Measurements from ENCODE around the gene FYN. TPM values are rescaled to one million over a fixed set of nuclear protein-coding genes. Genes with fewer than 3 reads are reported as not detected.
"Not testable (repeated sequence)": the region's sequence is repeated elsewhere in the genome, so short reads cannot be mapped to it uniquely, and the experiment has no call there.

Gene FYN
- not detected in 2 replicates for total RNA-seq (2014; rRNA removed; shearing (Covaris generic))

DNA sequence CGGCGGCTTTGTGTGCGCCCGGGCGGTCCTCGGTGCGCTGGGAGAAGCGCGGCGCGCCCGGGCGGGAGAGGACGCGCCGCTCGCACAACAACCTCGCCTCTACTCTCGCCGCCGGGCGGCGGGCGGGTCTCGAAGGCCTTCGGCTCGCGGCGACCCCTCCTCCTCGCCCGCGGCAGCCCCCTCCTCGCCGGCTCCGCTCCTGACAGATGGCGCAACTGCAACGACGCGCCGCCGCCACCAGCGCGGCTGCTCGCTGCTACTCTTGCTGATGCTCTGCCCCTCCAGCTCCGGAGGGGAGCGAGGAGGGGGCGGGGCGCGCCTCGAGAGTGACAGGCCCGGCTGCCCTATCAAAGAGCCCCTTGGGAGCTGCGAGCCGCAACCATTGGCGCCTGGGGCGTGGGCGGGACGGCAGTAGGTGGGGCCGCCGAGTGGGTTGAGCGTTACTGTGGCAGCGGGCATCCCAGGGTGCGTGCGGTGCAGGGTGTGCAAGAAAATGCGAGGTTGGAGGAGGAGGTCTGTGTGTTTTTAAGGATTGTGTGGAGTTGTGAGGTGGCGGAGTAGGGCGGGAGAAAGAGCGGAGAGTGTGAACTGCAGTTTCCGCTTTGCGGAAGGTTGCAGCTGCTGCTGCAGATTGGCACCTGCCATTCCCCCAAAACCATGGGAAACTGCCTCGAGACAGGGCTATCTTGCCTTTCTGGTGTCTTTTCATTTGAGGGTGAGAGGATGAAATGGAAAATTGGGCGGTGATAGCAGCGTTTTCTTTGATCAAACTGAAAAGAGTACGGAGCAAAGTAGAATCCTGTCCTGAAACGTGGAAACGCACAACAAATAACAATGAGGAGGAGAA, at the start of gene FYN:
TSS of gene FYN (minus strand) at position 275 of the 847 bp plus-strand sequence. CDS start 153,401 bp downstream, outside the sequence.
- peak; percentile 98 for DNase-seq (ENCODE audit: low spot score)
- in situ Hi-C loops (cut with HindIII; ENCODE audit: low sequenced_read_pairs), result no loop called here

DNA sequence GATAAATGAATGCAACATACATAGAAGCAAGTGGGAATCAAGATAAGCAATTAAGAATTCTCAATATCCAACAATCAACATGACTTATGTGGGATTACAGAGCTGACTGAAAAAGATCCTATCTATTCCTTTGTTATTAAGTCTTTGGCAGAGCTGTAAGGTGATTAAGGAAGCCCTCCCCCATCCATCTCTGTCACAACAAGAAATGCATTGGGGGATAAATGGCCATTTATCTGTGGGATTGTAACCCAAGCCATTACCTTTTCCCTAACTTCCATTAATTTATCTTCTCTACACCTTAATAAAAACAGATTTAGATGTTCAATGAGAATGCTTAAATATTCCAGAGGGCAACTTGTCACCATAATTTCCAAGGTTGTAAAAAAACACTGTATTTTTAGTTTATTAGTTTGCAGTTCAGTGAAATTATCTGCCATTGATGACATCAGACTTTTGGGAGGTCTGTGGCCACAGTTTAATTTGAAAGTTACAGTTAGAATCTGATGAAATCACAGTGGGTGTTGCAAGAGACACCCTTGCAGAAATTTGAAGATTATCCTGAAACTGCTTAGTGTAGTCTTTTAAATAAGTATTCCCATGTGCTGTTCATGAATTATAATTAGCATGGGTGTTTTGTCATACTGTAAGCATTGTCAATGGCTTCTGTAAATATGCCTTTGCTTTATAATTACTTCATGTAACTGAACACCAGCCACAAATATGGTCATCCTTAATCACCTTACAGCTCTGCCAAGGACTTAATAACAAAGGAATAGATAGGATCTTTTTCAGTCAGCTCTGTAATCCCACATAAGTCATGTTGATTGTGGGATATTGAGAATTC, 49.4 kb upstream of the FYN start:
- in situ Hi-C loops (cut with HindIII; ENCODE audit: low sequenced_read_pairs), result no loop called here

DNA sequence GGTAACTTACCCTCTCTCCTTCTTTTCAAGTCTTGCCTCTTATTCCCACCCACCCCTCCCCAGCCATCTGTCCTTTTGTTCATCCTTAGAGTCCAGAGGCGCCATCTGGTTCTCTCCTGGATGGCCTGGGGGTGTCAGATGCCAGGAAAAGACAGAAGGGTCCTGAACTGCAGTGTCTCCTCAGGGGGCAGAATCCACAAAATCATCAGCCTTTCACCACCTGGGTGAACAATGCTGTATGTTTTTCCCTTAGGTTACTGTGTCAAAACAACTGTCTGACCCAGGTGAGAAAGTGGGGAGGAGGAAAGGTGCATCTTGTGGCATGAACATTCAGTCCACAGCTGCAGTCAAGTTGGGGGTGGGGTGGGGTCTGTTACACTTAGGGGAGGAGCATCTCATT, 47.9 kb upstream of the FYN start:
- in situ Hi-C loops (cut with HindIII; ENCODE audit: low sequenced_read_pairs), result no loop called here
- DNase-seq (ENCODE audit: low spot score), result no peak

More for the DNA sequence above, 49.4 kb upstream of the FYN start:
- no peak for DNase-seq (ENCODE audit: low spot score)

DNA sequence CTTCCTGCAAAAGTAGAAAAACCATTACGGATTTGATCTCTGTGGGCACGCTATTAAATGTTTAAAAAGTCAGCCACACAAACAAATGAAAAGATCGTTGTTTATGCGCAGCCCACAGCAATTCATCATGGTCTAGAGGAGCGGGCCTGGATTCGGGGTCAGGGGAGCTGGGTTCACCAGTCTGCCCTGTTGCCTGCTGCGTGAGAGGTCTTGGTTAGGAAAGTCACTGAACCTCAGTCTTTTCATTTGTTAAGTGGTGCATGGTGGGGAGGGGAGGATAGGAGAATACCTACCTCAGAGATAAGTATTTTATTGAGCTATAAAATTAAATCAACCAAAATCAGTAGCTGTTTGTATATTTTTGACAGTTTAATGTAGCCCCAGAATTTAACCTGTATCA, 47.3 kb upstream of the FYN start:
- DNase-seq (ENCODE audit: low spot score), result no peak
- in situ Hi-C loops (cut with HindIII; ENCODE audit: low sequenced_read_pairs), result no loop called here

DNA sequence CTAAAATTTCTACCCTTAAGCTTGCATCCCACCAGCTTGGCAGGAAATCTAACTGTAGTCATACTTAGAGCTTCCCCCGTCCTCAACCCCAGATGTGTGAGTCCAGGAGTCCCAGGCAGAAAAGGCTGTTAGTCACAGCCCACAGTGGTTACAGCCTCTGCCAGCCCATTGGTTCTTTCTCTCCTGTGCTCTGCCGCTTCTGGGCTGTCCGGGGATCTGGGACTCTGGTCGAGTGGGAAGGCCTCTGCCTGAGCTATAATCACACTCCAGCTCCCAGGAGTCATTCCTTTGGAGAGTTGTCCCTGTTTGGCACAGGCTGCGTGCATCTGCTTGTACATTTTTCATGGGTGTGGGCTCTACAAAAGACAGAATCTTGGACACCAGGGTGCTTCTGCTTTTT, 45.6 kb upstream of the FYN start:
- in situ Hi-C loops (cut with HindIII; ENCODE audit: low sequenced_read_pairs), result no loop called here
- DNase-seq (ENCODE audit: low spot score), result no peak

DNA sequence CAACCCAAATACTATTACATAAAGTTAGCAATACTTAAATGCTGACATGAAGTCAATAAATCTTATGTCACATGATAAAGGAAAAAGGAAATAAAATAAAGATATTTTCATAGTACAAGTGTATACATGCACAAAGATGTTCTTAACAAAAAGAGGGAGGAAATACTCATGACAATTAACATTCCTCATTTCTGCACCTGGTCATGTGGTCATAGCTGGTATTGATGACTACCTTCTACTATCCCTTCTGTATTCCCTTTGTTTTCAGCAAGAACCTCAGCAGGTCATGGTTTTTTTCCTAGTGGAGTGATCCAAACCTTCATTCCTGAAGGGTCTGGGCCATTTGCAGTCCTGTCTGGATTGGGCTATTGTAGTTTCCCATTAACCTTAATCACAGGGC, 43.5 kb upstream of the FYN start:
- DNase-seq (ENCODE audit: low spot score), result no peak
- in situ Hi-C loops (cut with HindIII; ENCODE audit: low sequenced_read_pairs), result no loop called here

DNA sequence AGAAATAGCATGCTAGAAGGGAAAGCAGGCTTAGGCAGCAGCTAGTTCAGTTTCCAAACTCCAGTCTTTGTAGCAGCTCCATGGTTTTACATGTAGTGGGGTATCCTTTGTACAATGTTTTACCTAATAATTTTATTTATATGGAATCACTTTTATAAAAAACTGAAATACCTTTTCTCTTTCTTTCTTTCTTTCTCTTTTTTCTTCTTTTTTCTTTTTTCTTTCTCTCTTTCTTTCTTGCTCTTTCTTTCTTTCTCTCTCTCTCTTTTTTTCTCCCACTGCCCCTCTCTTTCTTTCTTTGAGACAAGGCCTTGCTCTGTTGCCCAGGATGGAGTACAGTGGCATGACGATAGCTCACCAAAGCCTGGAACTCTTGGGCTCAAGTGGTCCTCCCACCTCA, 41.4 kb upstream of the FYN start:
- in situ Hi-C loops (cut with HindIII; ENCODE audit: low sequenced_read_pairs), result no loop called here
- DNase-seq (ENCODE audit: low spot score), result no peak

DNA sequence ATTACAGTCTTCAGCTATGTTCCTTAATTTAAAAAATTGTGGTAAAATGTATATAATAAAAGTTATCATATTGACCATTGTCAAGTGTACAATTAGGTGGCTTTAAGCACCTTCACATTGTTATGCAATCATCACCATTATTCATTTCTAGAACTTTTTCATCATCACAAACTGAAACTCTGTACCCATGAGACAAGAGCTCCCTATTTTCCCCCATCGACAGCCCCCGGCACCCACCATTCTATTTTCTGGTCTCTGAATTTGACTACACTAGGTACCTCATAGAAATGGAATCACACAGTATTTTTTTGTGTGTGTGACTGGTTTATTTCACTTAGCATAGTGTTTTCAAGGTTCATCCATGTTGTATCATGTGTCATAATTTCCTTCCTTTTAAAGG, 39.7 kb upstream of the FYN start:
- no peak for DNase-seq (ENCODE audit: low spot score)
- in situ Hi-C loops (cut with HindIII; ENCODE audit: low sequenced_read_pairs), result no loop called here

DNA sequence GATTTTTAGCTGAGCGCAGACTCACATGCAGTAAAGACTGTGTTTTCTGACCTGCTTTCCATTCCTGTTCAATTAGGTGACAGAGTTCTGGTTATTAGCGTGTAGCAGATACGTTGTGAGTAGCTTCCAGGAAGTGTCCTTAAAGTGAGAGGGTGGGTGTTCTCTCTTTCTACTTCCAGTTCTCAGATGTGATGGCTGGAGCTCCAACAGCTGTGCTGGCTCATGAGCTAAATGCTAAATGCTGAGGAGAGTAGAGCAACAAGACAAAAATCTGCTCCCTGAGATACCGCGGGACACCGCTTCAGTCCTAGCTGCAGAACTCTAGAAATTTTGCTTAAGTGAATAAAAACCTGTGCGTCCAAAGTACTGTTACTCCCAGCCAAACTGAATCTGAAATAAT, 38.2 kb upstream of the FYN start:
- in situ Hi-C loops (cut with HindIII; ENCODE audit: low sequenced_read_pairs), result no loop called here
- DNase-seq (ENCODE audit: low spot score), result no peak

DNA sequence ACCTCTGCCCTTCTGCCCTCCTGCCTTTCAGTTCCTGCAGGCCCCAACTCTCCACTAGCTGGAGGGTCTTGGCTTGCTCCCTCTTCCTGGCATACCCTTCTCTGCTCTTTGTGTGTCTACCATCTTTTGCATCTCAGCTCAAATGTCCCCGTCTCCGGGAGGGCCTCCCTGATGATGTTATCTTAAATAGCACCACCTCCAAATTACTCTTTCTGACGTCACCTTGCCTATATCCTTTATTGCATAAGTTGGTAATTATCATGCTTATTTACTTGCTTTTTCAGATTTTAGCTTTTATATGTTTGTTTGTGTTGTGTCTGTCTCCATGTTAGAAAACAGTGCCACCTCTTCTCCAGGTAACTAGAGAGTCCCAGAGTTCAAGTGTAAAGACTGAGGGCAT, 36.0 kb upstream of the FYN start:
- in situ Hi-C loops (cut with HindIII; ENCODE audit: low sequenced_read_pairs), result no loop called here

DNA sequence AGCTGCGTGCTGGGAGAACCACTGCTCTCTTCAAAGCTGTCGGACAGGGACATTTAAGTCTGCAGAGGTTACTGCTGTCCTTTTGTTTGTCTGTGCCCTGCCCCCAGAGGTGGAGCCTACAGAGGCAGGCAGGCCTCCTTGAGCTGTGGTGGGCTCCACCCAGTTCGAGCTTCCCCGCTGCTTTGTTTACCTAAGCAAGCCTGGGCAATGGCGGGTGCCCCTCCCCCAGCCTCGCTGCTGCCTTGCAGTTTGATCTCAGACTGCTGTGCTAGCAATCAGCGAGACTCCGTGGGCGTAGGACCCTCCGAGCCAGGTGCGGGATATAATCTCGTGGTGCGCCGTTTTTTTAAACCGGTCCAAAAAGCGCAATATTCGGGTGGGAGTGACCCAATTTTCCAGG, 35.1 kb upstream of the FYN start:
- in situ Hi-C loops (cut with HindIII; ENCODE audit: low sequenced_read_pairs); DNase-seq (ENCODE audit: low spot score): not testable (repeated sequence)

More for the DNA sequence above, 36.0 kb upstream of the FYN start:
- no peak for DNase-seq (ENCODE audit: low spot score)

DNA sequence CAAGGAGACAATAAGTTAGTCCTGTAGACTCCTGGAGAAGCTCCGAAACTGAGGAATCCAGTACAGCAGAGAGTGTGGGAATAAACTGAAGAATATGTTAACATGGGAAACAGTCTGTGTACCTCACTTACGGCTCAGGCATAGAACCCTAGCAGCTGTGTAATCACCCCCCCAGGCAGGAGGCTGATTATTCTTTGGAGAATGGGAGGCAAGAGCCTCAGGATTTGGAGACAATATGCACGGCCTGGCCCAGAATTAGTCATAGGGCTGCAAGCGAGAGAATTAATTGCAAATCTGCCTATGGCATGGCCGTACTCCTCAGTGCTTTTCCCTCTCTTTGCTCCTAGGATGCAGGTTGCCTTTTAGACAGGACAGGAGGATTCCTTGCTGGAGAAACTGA, 27.5 kb upstream of the FYN start:
- in situ Hi-C loops (cut with HindIII; ENCODE audit: low sequenced_read_pairs), result no loop called here

DNA sequence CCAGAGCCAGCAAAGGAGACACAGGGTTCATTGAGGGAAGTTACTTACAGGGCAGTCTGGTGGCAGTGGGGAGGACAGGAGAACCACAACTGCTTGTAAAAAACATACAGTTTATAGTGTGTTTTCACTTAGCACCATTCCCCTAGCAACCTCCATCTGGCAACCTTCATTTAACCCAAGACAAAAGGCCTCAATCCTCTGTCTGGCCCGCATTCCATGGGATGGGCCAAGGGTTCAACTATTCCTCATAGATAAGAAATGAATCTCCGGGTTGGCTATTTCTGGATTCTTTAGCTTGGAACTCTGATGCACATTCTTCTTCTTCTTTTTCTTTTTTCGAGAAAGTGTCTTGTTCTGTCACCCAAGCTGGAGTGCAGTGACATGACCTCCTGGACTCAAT, 26.3 kb upstream of the FYN start:
- no peak for DNase-seq (ENCODE audit: low spot score)
- in situ Hi-C loops (cut with HindIII; ENCODE audit: low sequenced_read_pairs), result no loop called here

More for the DNA sequence above, 27.5 kb upstream of the FYN start:
- DNase-seq (ENCODE audit: low spot score), result no peak

DNA sequence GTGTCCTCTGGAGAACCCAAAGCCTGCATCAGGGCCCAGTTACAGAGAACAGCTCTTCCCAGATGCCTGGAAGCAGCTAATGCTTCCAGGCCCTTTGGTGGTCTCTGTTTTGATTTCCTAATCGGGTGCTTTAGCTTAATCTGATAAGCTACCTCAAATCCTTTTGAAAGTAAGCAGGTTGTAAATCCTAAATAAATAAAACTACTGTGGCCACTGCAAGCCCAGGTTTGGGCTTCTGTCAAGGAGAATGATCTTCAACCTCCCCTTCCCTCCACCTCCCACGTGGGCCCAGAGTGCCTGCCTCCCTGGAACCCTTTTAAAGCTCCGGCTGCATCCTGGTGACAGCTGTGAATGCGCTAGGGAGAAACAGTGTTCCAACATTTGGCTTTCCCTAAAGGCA, 25.2 kb upstream of the FYN start:
- in situ Hi-C loops (cut with HindIII; ENCODE audit: low sequenced_read_pairs), result no loop called here
- no peak for DNase-seq (ENCODE audit: low spot score)

DNA sequence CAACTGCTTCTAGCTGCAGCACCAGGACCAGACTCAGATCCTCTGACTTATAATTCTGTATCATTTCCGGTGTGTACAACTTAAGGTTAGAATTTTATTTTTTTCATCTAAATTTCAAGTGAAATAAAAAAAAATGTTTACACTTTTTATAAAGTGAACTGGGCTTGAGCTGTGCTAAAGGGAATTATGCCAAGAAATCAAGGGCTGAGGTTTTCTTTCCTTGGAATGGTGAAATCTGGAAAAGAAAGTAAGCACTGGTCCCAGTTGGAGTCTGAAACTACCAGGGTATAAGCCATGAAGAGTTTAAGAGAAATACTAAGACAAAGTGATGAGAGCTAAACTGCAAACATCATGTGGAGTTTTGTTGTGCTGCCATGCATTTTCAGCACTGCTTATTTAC, 21.7 kb upstream of the FYN start:
- DNase-seq (ENCODE audit: low spot score), result no peak
- in situ Hi-C loops (cut with HindIII; ENCODE audit: low sequenced_read_pairs), result no loop called here

DNA sequence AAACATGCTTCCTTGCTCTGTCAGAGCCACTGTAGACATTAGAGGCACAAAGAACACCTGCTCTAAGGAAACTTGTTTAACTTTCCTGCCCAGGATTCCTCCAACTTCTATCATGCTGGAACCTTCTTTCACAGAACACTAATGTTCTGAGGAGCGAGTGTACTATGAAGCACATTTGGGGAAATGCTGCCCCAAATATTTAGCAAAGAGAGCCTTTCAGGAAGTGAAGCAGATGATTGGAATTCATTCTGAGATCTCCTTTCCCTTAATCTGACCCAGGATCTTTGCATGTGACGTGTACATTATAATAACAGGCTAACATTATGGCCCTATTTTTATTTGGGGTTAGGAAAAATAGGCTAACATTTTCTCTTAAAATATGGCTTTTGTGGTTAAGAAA, 21.0 kb upstream of the FYN start:
- in situ Hi-C loops (cut with HindIII; ENCODE audit: low sequenced_read_pairs), result no loop called here
- DNase-seq (ENCODE audit: low spot score), result no peak

DNA sequence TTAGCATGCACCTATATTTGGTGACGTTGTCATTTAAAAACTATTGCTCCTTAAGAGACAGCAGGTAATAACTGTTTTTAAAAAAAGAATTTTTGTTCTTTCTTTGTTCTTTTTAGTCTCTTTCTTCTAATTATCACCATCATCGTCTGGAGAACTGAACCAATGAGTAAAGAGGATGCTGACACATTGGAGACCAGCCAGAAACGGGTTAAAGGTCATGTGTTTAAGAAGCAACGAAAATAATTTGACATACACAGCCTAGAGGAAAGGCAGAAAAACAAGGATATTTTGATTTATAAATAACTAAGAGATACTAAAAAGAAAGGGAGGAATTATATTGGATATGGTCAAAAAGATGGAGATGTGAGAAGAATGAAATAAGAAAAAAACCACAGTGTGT, 19.2 kb upstream of the FYN start:
- no peak for DNase-seq (ENCODE audit: low spot score)
- in situ Hi-C loops (cut with HindIII; ENCODE audit: low sequenced_read_pairs), result no loop called here

DNA sequence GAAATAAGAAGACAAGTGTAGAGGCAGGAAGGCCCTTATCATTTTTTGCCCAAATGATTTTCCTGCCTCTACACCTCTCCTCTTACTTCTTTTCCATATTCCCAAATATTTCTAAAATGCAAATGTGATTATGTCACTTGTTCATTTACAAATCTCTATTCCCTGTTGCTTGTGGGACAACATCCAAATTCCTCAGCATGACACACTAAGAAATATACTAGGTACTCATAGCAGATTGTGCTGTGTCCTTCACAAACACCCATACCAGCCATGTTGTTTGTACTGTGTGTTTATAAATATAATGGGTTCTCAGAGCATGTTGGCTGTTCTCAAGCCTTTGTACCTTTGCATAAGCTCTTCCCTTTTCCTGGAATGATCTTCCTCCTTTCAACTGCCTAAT, 17.7 kb upstream of the FYN start:
- in situ Hi-C loops (cut with HindIII; ENCODE audit: low sequenced_read_pairs), result no loop called here
- DNase-seq (ENCODE audit: low spot score), result no peak

DNA sequence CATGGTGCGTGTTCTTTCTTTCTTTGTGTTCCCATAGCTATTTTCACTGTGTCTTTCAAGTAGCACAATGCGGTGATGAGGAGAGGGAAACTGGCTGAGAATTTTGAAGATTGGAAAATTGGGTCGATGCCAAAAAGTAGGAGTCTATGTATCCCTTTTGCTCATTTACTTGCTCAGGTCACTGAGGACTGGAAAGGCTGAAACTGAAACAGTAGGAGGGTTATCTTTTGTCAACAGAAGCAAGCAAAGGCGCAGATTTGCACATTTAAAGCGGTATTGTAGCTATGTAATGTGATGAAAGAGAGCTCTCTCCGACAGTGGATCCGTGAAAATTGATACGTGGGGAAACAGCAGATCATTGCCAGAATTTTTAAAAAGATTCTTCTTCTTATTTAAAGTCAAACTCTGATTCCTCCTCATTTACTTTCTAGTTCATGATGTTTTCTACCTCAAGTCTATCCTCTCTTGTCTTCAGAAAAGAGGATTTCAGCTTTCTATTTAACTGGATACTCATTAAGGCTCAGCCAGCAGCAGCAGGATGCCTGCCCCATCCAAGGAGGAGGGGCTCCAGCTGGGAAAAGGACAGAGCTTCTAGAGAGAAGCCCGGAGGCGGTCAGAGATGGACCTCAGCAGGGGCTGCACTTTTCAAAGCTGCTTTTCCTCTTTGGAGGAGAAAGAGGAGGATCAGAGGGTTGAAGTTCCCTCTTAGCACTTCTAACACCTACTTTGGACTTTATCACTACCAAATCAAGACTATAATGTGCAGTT, 15.9 kb upstream of the FYN start:
- in situ Hi-C loops (cut with HindIII; ENCODE audit: low sequenced_read_pairs), result no loop called here
- DNase-seq (ENCODE audit: low spot score), result peak; percentile 38

DNA sequence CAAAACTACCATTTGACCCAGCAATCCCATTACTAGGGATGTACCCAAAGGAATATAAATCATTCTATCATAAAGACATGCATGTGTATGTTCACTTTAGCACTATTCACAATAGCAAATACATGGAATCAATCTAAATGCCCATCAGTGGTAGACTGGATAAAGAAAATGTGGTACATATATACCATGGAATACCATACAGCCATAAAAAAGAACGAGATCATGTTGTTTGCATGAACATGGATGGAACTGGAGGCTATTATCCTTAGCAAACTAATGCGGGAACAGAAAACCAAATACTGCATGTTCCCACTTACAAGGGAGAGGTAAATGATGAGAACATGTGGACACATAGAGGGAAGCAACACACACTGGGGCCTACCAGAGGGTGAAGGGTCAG, 13.5 kb upstream of the FYN start:
- in situ Hi-C loops (cut with HindIII; ENCODE audit: low sequenced_read_pairs); DNase-seq (ENCODE audit: low spot score): not testable (repeated sequence)

Data from G401 (cell line).